ENCODE measurements around the gene ZNF28.
A peak's percentile ranks its signal among the peaks of the same experiment; 100 is the strongest.
"Not testable (repeated sequence)": the region's sequence is repeated elsewhere in the genome, so short reads cannot be mapped to it uniquely, and the experiment has no call there.

Gene ZNF28

DNA sequence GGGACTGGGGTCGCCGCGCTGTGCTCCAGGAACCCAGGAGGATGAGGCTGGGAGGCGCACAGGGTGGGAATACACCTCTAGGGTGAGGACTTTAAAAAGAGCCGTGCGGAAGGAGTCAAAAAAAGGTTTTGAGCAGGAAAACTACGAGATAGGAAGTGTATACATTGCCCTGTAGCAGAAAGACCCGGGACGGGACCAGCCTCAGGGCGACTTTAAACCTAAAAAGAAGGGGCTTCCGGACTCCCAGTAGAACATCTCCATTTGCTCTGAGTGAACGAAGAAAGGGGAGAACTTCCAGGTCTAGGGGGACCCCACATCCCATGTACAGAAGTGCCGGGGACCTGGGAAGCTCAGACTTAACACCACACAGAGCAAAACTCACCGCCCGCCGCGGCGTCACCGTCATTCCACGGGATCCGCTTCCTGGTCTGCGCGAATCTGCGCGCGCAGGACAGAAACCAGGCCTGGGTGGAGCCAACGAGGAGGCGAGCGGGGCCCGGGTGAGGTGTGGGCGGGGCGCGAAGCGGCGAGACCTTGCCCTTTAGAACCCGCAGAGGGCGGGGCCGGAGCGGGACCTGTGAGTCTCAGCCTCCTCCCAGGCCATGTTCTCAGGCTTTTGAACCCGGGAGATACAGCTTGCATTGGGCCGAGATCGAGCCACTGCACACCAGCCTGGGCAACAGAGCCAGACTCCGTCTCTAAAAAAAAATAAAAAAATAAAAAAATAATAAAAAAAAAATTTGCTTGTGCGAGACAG lies at the start of gene ZNF28:
TSS of gene ZNF28 (minus strand) at position 430 of the 757 bp plus-strand sequence. CDS start 3,675 bp downstream, outside the sequence.
- peak; percentile 68 for DNase-seq

DNA sequence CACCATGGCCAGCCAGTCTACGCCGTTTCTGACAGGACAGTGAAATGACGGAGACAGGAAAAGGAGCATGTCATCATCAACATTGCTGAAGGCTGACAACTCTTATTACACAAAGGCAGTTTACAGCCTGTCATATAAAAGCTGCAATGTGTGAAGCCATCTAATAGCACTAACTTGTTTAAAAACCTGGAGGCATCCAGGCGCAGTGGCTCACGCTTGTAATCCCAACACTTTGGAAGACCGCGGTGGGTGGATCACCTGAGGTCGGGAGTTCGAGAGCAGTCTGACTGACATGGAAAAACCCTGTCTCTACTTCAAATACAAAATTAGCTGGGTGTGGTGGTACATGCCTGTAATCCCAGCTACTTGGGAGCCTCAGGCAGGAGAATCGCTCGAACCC lies 46.6 kb upstream of the ZNF28 start:
- not testable (repeated sequence) for DNase-seq

DNA sequence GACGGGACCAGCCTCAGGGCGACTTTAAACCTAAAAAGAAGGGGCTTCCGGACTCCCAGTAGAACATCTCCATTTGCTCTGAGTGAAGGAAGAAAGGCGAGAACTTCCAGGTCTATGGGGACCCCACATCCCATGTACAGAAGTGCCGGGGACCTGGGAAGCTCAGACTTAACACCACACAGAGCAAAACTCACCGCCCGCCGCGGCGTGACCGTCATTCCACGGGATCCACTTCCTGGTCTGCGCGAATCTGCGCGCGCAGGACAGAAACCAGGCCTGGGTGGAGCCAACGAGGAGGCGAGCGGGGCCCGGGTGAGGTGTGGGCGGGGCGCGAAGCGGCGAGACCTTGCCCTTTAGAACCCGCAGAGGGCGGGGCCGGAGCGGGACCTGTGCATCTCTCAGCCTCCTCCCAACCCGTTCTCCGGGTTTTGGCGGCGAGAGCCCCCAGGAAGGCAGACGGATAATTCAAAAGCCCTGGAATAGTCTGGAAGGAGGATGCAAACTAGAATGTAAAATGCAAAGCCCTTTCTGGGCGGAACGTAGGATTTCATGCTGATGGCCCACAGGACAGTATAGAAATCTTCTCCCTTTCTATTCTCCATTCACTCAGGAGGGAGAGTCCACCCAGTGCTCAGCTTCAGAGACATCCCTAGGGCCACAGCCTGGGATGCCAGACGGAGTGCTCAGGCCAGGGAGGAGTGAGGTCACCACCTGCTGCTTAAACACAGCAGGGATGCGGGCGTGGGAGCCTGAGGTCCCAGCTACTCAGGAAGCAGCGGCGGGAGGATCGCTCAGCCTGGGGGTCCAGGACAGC lies 36.2 kb upstream of the ZNF28 start, which contains the start of gene ZNF468:
TSS of gene ZNF468 (minus strand) at position 242 of the 814 bp plus-strand sequence. CDS start 3,347 bp downstream, outside the sequence.
- peak; percentile 72 for DNase-seq

DNA sequence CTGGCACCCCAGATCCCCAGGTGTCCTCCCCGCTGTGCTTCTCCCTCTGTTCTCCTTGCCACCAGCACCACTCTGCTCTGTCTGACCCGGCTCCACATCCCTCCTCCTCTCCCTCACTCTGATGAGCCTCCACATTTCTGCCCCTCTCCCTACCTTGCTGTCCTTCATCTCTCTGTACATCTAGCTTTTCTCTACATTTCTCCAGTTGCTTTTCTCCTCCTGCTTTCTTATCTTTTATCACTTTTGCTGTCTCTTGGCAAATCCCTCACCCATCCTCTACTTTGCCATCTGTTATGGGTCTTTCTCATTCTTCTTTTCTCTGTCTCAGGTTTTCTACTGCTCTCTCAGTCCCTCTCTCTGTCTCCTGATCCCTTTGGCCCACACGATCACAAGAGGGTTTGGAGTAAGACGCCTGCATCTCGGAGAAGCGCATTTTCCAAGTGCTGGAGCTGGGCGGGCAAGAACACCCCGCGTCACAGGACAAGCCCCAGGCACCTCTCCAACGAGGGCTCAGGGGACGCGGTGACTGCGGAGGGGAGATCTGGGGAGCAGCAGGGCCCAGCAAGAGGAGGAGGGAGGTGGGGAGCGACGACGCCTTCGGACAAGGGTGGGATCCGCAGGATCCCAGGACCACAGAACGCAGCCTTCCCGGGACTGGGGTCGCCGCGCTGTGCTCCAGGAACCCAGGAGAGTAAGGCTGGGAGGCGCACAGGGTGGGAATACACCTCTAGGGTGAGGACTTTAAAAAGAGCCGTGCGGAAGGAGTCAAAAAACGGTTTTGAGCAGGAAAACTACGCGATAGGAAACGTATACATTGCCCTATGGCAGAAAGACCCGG lies 35.3 kb upstream of the ZNF28 start:
- peak; percentile 9 for DNase-seq

DNA sequence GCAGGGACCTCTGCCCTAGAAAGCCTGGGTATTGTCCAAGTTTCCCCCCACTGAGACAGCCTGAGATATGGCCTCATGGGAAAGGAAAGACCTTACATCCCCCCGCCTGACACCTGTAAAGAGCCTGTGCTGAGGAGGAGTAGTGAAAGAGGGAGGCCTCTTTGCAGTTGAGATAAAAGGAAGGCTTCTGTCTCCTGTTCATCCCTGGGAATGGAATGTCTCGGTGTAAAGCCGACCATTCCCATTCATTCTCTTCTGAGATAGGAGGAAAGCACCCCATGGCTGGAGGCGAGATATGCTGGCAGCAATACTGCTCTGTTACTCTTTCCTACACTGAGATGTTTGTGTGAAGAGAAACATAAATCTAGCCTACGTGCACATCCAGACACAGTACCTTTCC lies 25.9 kb upstream of the ZNF28 start:
- not testable (repeated sequence) for DNase-seq

DNA sequence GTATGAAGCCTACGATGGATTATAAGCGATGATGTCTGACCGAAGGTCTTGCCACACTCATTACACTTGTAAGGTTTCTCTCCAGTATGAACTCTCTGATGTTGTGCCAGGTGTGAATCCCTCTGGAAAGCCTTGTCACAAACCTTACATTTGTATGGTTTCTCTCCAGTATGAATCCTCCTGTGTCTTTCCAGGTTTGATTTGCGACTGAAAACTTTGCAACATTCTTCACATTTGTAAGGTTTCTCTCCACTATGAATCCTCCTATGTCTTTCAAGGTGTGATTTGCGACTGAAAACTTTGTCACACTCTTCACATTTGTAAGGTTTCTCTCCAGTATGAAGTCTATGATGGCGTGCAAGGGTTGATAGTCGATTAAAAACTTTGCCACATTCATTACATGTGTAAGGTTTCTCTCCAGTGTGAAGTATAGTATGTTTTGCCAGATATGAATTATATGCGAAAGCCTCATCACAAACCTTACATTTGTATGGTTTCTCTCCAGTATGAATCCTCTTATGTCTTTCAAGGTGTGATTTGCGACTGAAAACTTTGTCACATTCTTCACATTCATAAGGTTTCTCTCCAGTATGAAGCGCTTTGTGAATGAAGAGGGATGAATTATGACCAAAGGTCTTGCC lies 19.5 kb upstream of the ZNF28 start:
- DNase-seq, result not testable (repeated sequence)

DNA sequence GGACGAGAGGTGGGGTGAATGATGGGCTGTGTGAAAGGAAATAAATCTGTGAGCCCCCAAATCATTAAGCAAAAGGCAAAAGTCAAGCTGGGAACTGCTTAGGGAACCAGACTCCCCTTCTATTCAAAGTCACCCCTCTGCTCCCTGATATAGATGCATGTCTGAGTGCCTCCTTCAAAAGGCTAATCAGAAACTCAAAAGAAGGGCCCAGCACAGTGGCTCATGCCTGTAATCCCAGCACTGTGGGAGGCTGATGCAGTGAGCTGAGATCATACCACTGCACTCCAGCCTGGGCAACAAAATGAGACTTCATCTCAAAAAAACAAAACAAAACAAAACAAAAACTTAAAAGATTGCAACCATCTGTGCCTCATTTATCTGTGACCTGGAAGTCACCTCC lies 12.9 kb upstream of the ZNF28 start:
- DNase-seq, result not testable (repeated sequence)

DNA sequence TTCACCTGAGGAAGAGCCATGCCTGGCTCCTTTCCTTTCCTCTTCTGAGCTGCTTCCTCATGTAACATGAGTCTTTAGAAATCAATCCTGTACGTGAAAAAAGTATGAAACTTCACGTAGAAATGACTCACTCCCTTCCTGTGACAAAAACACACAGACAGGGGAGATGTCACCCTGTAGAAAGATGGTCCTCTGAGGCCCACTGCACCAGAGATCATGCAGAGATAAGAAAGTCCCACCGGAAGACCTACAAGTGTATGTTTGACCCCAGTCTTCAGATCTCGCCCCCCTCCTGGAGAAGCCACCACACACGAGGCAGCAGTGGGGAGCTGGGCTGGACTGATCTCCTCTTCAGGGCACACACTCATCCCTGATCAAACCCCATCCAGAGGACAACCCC lies 12.1 kb upstream of the ZNF28 start:
- DNase-seq, result not testable (repeated sequence)

DNA sequence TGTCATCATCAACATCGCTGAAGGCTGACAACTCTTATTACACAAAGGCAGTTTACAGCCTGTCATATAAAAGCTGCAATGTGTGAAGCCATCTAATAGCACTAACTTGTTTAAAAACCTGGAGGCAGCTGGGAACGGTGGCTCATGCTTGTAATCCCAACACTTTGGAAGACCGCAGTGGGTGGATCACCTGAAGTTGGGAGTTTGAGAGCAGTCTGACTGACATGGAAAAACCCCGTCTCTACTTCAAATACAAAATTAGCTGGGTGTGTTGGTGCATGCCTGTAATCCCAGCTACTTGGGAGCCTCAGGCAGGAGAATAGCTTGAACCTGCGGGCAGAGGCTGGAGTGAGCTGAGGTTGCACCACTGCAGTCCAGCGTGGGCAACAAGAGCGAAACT lies 8.4 kb upstream of the ZNF28 start:
- not testable (repeated sequence) for DNase-seq

DNA sequence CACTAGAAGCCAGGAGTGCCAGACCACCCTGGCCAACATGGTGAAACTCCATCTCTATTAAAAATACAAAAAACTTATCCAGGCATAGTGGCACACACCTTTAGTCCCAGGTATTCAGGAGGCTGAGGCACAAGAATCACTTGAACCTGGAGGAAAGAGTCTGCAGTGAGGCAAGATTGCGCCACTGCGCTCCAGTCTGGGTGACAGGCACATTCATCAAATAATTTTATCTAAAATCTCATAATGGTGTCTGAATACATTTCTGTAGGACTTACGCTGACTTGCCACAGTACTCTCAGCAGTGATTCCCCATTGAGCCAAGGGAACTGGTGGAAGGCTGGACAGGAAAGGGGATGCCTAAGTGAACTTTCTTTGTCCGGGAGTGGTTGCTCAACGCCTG lies 4.3 kb upstream of the ZNF28 start:
- DNase-seq, result no peak

DNA sequence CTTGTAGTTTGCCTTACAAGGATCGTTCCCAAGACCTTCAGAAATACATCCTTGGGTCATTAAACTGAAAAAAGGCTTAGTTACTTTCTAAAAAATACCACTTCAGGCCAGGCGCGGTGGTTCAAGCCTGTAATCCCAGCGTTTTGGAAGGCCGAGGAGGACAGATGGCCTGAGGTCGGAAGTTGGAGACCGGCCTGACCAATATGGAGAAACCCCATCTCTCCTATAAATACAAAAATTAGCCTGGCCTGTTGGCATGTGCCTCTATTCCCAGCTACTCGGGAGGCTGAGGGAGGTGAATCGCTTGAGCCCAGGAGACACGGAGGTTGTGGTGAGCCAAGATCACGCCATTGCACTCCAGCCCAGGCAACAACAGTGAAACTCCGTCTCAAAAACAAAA lies 2.2 kb upstream of the ZNF28 start:
- no peak for DNase-seq

DNA sequence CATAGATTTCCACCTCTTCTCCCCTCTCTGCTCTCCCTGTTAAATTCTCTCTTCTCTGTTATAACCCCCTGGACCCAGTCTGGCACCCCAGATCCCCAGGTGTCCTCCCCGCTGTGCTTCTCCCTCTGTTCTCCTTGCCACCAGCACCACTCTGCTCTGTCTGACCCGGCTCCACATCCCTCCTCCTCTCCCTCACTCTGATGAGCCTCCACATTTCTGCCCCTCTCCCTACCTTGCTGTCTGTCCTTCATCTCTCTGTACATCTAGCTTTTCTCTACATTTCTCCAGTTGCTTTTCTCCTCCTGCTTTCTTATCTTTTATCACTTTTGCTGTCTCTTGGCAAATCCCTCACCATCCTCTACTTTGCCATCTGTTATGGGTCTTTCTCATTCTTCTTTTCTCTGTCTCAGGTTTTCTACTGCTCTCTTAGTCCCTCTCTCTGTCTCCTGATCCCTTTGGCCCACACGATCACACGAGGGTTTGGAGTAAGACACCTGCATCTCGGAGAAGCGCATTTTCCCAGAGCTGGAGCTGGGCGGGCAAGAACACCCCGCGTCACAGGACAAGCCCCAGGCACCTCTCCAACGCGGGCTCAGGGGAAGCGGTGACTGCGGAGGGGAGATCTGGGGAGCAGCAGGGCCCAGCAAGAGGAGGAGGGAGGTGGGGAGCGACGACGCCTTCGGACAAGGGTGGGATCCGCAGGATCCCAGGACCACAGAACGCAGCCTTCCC lies 795 bp downstream of the ZNF28 start:
- DNase-seq, result peak; percentile 25

DNA sequence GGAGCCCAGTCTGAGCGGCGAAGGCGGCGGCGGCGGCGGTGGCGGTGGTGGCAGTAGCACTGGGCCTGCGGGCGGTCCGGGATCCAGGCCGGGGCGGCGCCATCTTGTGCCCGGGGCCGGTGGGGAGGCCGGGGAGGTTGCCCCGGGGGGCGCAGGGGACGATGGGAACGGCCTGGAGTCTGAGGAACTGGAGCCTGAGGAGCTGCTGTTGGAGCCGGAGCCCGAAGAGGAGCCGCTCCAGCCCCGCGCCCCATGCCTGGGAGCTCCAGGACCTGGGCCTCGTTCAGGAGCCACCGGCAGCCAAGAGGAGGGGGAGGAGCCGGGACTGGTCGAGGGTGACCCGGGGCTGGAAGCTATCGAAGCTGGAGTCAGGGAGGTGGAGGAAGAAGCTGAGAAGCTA lies 11.6 kb downstream of the ZNF28 start:
- no peak for DNase-seq

DNA sequence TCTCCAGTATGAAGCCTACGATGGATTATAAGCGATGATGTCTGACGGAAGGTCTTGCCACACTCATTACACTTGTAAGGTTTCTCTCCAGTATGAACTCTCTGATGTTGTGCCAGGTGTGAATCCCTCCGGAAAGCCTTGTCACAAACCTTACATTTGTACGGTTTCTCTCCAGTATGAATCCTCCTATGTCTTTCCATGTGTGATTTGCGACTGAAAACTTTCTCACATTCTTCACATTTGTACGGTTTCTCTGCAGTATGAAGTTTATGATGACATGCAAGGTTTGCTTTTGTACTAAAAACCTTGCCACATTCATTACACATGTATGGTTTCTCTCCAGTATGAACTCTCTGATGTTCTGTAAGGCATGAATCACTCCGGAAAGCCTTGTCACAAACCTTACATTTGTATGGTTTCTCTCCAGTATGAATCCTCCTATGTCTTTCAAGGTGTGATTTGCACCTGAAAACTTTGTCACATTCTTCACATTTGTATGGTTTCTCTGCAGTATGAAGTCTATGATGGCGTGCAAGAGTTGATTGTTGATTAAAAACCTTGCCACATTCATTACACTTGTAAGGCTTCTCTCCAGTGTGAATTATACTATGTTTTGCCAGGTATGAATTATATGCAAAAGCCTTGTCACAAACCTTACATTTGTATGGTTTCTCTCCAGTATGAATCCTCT lies 21.3 kb downstream of the ZNF28 start:
- not testable (repeated sequence) for DNase-seq

DNA sequence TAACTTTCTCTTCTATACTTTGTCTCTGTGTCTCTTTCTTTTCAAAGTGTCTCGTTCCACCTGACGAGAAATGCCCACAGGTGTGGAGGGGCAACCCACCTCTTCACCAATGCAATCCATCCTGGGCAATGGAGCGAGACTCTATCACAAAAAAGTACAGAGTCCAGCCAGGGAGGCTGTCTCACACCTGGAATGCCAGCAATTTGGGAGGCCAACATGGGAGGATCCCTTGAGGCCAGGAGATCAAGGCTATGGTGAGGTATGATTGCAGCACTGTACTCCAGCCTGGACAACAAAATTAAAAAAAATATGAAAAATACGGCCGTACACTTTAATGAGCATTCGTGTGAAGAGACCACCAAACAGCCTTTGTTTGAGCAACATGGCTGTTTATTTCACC lies 32.0 kb downstream of the ZNF28 start:
- DNase-seq, result no peak

DNA sequence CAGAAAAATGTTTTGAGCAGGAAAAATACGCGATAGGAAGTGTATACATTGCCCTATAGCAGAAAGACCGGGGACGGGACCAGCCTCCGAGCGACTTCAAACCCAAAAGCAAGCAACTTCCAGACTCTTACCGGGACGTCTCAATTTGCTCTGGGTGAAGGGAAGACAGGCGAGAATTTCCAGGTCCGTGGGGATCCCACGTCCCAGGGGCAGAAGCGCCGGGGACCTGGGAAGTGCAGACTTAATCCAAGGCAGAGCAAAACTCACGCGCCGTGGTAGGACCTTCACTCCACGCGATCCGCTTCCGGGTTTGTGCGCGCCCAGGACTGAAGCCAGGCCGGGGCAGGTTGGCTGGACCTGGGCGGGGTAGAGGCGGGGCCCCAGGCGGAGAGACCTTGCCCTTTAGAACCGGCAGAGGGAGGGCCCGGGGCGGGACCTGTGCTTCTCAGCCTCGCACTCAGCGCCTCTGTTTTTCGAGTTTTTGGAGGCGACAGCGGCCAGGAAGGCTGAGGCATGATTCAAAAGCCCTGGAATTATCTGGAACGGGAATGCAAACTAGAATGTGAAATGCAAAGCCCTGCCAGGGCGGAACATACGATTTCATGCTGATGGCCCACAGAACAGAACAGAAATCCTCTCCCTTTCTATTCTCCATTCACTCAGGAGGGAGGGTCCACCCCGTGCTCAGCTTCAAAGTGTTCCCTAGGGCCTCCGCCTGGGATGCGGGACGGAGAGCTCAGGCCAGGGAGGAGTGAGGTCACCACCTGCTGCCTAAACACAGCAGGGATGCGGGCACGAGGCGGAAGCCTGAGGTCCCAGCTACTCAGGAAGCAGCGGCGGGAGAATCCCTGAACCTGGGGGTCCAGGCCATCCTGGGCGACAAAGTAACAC lies 34.7 kb downstream of the ZNF28 start, which contains the start of gene ZNF600:
TSS of gene ZNF600 (minus strand) at position 328 of the 891 bp plus-strand sequence. CDS start 7,903 bp downstream, outside the sequence.
- DNase-seq, result peak; percentile 93

DNA sequence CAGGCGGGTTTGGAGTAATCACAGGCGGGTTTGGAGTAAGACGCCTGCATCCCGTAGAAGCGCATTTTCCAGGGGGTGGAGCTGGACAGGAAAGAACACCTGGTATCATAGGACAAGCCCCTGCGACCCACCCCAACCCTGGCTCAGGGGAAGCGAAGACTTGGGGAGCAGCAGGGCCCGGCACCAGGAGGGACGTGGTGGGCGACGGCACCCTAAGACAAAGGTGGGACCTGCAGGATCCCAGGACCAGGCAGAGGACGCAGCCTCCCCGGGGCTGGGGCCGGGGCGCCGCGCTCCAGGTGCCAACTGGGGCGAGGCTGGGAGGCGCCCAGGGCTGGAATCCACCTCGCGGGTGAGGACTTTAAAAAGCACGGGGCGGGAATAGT lies 35.4 kb downstream of the ZNF28 start:
- no peak for DNase-seq

DNA sequence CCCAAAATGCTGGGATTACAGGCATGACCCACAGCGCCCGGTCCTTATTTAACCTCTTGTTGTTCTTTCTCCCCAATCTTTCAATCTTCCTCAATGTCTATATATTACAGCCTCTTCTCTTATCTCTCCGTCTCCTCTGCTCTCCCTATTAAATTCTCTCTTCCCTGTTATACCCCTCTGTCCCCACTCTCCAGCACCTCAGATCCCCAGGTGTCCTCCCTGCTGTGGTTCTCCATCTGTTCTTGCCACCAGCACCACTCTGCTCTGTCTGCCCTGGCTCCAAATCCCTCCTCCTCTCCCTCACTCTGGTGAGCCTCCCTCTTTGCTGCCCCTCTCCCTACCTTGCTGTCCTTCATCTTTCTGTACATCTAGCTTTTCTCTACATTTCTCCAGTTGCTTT lies 35.9 kb downstream of the ZNF28 start:
- no peak for DNase-seq

DNA sequence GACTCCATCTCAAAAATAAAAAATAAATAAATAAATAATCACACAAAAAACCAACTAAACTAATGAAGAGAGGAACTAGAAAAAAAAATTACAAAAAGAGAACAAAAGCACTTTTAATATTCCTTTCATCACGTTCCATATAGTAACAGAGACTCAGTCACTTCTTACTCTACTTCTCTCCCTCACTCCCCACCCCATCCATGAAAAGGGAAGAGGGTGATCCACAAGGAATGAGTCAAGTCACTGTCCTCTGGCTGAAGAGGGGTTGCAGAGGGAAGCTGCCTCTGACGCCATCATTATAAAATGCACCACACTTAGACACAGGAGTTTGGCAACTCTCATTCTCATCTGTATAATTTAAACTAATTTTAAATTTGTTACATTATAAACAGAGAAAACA lies 38.6 kb downstream of the ZNF28 start:
- DNase-seq, result not testable (repeated sequence)

DNA sequence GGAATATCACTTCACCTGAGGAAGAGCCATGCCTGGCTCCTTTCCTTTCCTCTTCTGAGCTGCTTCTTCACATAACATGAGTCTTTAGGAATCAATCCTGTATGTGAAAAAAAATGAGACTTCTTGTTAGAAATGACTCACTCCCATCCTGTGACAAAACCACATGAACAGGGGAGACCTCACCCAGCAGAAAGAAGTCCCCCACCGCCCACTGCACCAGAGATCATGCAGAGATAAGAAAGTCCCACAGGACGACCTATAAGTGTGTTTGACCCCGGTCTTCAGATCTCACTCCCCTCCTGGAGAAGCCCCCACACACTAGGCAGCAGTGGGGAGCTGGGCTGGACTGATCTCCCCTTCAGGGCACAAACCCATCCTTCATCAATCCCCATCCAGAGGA lies 42.6 kb downstream of the ZNF28 start:
- DNase-seq, result no peak
